Lower leg skin (tissue), 3 donors: ENCODE data around the gene WDR18.

Source experiments
- CTCF ChIP-seq, 3 donors: fragments of 450-650 bp; IDR thresholded peaks; one replicate each; pipeline ENCODE4 v1.5.1; 2016; ENCODE audit warnings: antibody characterized with exemption in 3 of 3, mild to moderate bottlenecking in 3 of 3, moderate library complexity in 2 of 3
- POLR2A ChIP-seq, 2 donors: fragments of 450-650 bp; IDR thresholded peaks; one replicate each; pipeline ENCODE4 v1.6.1; 2016 to 2017; ENCODE audit warnings: antibody characterized with exemption in 2 of 2, mild to moderate bottlenecking in 1 of 2, moderate library complexity in 1 of 2

- TF ChIP-seq CTCF (IDR thresholded peaks at IDR 0.05) (no peak), POLR2A (IDR thresholded peaks at IDR 0.05) (no peak)
Measured at GRCh38 chr19:991174-991931, 7.2 kb downstream of the WDR18 start.
